H1 (cell line): ENCODE results near the gene CBFA2T2. TPM values are rescaled to one million over a fixed set of nuclear protein-coding genes. Genes with fewer than 3 reads are reported as not detected.

Experiments used
- CTCF ChIA-PET: fragments of 300-600 bp; sonication (Branson Sonifier 250); formaldehyde crosslinking; loops from one replicate; lab custom pipeline; 2021; ENCODE audit not compliant: partially characterized antibody; lab: Charles Lee
- POLR2A ChIA-PET: fragments of 300-600 bp; sonication (Branson Sonifier 250); formaldehyde crosslinking; loops from one replicate; lab custom pipeline; 2021; ENCODE audit warnings: inconsistent platforms; ENCODE audit not compliant: partially characterized antibody; lab: Charles Lee
- DNase-seq, 2 experiments: peaks; one replicate each; pipeline versions ENCODE4 v3.0.0 to v3.0.0-alpha.2; 2010 to 2022; ENCODE audit warnings: low spot score in 2 of 2, low read depth in 1 of 2, mixed read lengths in 1 of 2
- FAIRE-seq: peaks from 2 replicates; lab custom pipeline; 2011; peaks lifted over from hg19 to GRCh38; lab: Jason Lieb, UNC
- H2AFZ ChIP-seq: 2 replicates; pipeline ENCODE4 v1.8.1; 2012; ENCODE audit warnings: low read length, inconsistent platforms
- H2AK5ac ChIP-seq: 2 replicates; pipeline ENCODE4 v1.6.1; 2013; ENCODE audit warnings: low read depth, low read length
- H2BK120ac ChIP-seq: replicated peaks from 2 replicates; pipeline ENCODE3; 2013; ENCODE audit warnings: low read depth, low read length, inconsistent platforms
- H2BK12ac ChIP-seq: 2 replicates; pipeline ENCODE4 v1.6.1; 2013; ENCODE audit warnings: low read depth, low read length
- H2BK15ac ChIP-seq: 2 replicates; pipeline ENCODE4 v1.6.1; 2013; ENCODE audit warnings: low read length
- H2BK20ac ChIP-seq: 2 replicates; pipeline ENCODE4 v1.6.1; 2013; ENCODE audit warnings: low read length
- H2BK5ac ChIP-seq: 2 replicates; pipeline ENCODE4 v1.6.1; 2013; ENCODE audit warnings: low read depth, low read length
- H3K14ac ChIP-seq: 2 replicates; pipeline ENCODE4 v1.6.1; 2013; ENCODE audit warnings: inconsistent platforms; ENCODE audit not compliant: insufficient read length
- H3K18ac ChIP-seq: 2 replicates; pipeline ENCODE4 v1.6.1; 2013; ENCODE audit warnings: low read length; ENCODE audit errors: extremely low read depth
- H3K23ac ChIP-seq: 2 replicates; pipeline ENCODE4 v1.6.1; 2013; ENCODE audit warnings: inconsistent platforms; ENCODE audit not compliant: insufficient read length
- H3K23me2 ChIP-seq: 2 replicates; pipeline ENCODE4 v1.6.1; 2013; ENCODE audit warnings: low read depth, low read length
- H3K27ac ChIP-seq: 2 replicates; pipeline ENCODE4 v1.6.1; 2011; ENCODE audit warnings: low read depth, low read length, inconsistent platforms
- H3K27me3 ChIP-seq, 4 experiments: replicated peaks in 1 of 4; 1 replicate in 1 of 4; 2 replicates in 3 of 4; pipeline versions ENCODE4 v1.6.1 to v1.8.1; 2011 to 2013; ENCODE audit warnings: low read length in 3 of 4, mild to moderate bottlenecking in 3 of 4, inconsistent platforms in 2 of 4, mixed read lengths in 2 of 4, moderate library complexity in 1 of 4; ENCODE audit not compliant: control insufficient read depth in 3 of 4, insufficient read depth in 3 of 4; ENCODE audit errors: extremely low read depth in 1 of 4
- H3K36me3 ChIP-seq, 4 experiments: 2 replicates each; pipeline versions ENCODE4 v1.6.1 to v1.8.1; 2011 to 2013; ENCODE audit warnings: mild to moderate bottlenecking in 4 of 4, low read length in 3 of 4, moderate library complexity in 2 of 4, control low read depth in 1 of 4, inconsistent platforms in 1 of 4; ENCODE audit not compliant: insufficient read depth in 4 of 4, control insufficient read depth in 2 of 4
- H3K4ac ChIP-seq: replicated peaks from 2 replicates; pipeline ENCODE3; 2013; ENCODE audit warnings: low read length, low read depth, mixed read lengths, inconsistent platforms; ENCODE audit not compliant: insufficient read length
- H3K4me1 ChIP-seq, 4 experiments: replicated peaks in 1 of 4; 1 replicate in 1 of 4; 2 replicates in 3 of 4; pipeline versions ENCODE4 v1.6.1 to v1.8.1; 2011 to 2013; ENCODE audit warnings: low read length in 3 of 4, inconsistent platforms in 2 of 4, mixed read lengths in 1 of 4; ENCODE audit not compliant: insufficient read depth in 4 of 4, control insufficient read depth in 3 of 4
- H3K4me2 ChIP-seq, 2 experiments: 2 replicates each; pipeline versions ENCODE4 v1.6.1 to v1.8.1; 2011 to 2013; ENCODE audit warnings: low read depth in 2 of 2, low read length in 2 of 2, control low read depth in 1 of 2, inconsistent platforms in 1 of 2, mild to moderate bottlenecking in 1 of 2; ENCODE audit not compliant: insufficient read depth in 1 of 2
- H3K4me3 ChIP-seq, 4 experiments: fragments of 200-600, 300-600 bp in 1 of 4; sonication (generic), shearing (Covaris generic), sonication (Bioruptor Twin) in 1 of 4; 2 replicates each; pipeline versions ENCODE4 v1.5.1 to v1.8.1; 2011 to 2016; ENCODE audit warnings: low read length in 4 of 4, low read depth in 3 of 4, control low read depth in 2 of 4, inconsistent platforms in 2 of 4, mild to moderate bottlenecking in 2 of 4, mixed read lengths in 1 of 4, moderate library complexity in 1 of 4; ENCODE audit not compliant: insufficient read depth in 2 of 4; ENCODE audit errors: extremely low read depth in 1 of 4
- H3K56ac ChIP-seq: replicated peaks from 2 replicates; pipeline ENCODE3; 2013; ENCODE audit warnings: low read depth, mild to moderate bottlenecking, mixed read lengths, low read length, inconsistent platforms; ENCODE audit not compliant: insufficient read length
- H3K79me1 ChIP-seq: 2 replicates; pipeline ENCODE4 v1.6.1; 2013; ENCODE audit warnings: low read depth, low read length, control low read depth
- H3K79me2 ChIP-seq, 2 experiments: 2 replicates each; pipeline versions ENCODE4 v1.6.1 to v1.8.1; 2012 to 2013; ENCODE audit warnings: low read length in 2 of 2, mild to moderate bottlenecking in 2 of 2, inconsistent platforms in 1 of 2; ENCODE audit not compliant: insufficient read depth in 2 of 2, control insufficient read depth in 1 of 2
- H3K9ac ChIP-seq, 4 experiments: replicated peaks in 1 of 4; 1 replicate in 1 of 4; 2 replicates in 3 of 4; pipeline versions ENCODE4 v1.6.1 to v1.8.1; 2011 to 2013; ENCODE audit warnings: low read depth in 3 of 4, low read length in 3 of 4, control low read depth in 2 of 4, mild to moderate bottlenecking in 2 of 4, moderate library complexity in 2 of 4, inconsistent platforms in 1 of 4; ENCODE audit errors: extremely low read depth in 1 of 4
- H3K9me3 ChIP-seq, 2 experiments: 2 replicates each; pipeline versions ENCODE4 v1.6.1 to v1.8.1; 2012 to 2013; ENCODE audit warnings: mild to moderate bottlenecking in 2 of 2, moderate library complexity in 2 of 2, control low read depth in 1 of 2, inconsistent platforms in 1 of 2, low read depth in 1 of 2, low read length in 1 of 2, mixed read lengths in 1 of 2; ENCODE audit not compliant: insufficient read depth in 2 of 2
- H4K20me1 ChIP-seq, 2 experiments: replicated peaks in 1 of 2; 2 replicates each; pipeline versions ENCODE3 to v1.8.1; 2011 to 2013; ENCODE audit warnings: inconsistent platforms in 2 of 2, low read length in 2 of 2, mild to moderate bottlenecking in 1 of 2; ENCODE audit not compliant: insufficient read depth in 2 of 2, control insufficient read depth in 1 of 2
- H4K5ac ChIP-seq: 2 replicates; pipeline ENCODE4 v1.6.1; 2013; ENCODE audit warnings: low read length, low read depth, mixed read lengths, inconsistent platforms; ENCODE audit not compliant: insufficient read length
- H4K8ac ChIP-seq: 2 replicates; pipeline ENCODE4 v1.8.0; 2013; ENCODE audit warnings: mild to moderate bottlenecking, moderate library complexity, low read length, inconsistent platforms; ENCODE audit not compliant: insufficient read depth; ENCODE audit errors: extremely low read depth
- H4K91ac ChIP-seq: replicated peaks from 2 replicates; pipeline ENCODE3; 2013; ENCODE audit warnings: low read length, mixed read lengths, inconsistent platforms; ENCODE audit not compliant: insufficient read length
- EGR1 ChIP-seq: IDR thresholded peaks from 2 replicates; pipeline ENCODE4 v1.6.1; 2011; ENCODE audit warnings: low read depth, low read length, borderline replicate concordance
- EP300 ChIP-seq, 2 experiments: IDR thresholded peaks; 1 replicate in 1 of 2; 2 replicates in 1 of 2; pipeline ENCODE4 v1.6.1; 2011 to 2012; ENCODE audit warnings: low read depth in 2 of 2, low read length in 2 of 2, mild to moderate bottlenecking in 2 of 2, borderline replicate concordance in 1 of 2, inconsistent platforms in 1 of 2, moderate library complexity in 1 of 2
- NANOG ChIP-seq: IDR thresholded peaks from 2 replicates; pipeline ENCODE4 v1.6.1; 2011; ENCODE audit warnings: low read length, low read depth, mild to moderate bottlenecking, inconsistent platforms; ENCODE audit not compliant: insufficient read depth, poor library complexity, severe bottlenecking
- PHF8 ChIP-seq: fragments of 200-600 bp; sonication (generic); conservative IDR thresholded peaks from 2 replicates; pipeline ENCODE4 v1.7.1; 2012; ENCODE audit warnings: low read depth, mild to moderate bottlenecking, inconsistent platforms, low read length, moderate library complexity
- POLR2A ChIP-seq, 2 experiments: IDR thresholded peaks; 1 replicate in 1 of 2; 2 replicates in 1 of 2; pipeline ENCODE4 v1.6.1; 2011; ENCODE audit warnings: low read depth in 2 of 2, low read length in 2 of 2, mild to moderate bottlenecking in 2 of 2; ENCODE audit errors: control extremely low read depth in 1 of 2
- TAF7 ChIP-seq: optimal IDR thresholded peaks from 2 replicates; pipeline ENCODE3; 2011; ENCODE audit warnings: low read depth, mild to moderate bottlenecking, inconsistent platforms, low read length, moderate library complexity, borderline replicate concordance
- YY1 ChIP-seq: IDR thresholded peaks from 2 replicates; pipeline ENCODE4 v1.6.1; 2011; ENCODE audit warnings: low read depth, mild to moderate bottlenecking, low read length
- WGBS, 2 experiments: shearing (Covaris generic) in 1 of 2; methylation state at CpG; one replicate each; pipeline versions ENCODE4 v1.1.6 to v1.1.7; 2013 to 2015; ENCODE audit warnings: low lambda C conversion rate in 2 of 2, mixed read lengths in 2 of 2, inconsistent platforms in 1 of 2, low coverage in 1 of 2, missing lambda C conversion rate in 1 of 2; ENCODE audit not compliant: insufficient replicate concordance in 2 of 2, insufficient coverage in 1 of 2, insufficient read length in 1 of 2; ENCODE audit errors: extremely low coverage in 1 of 2, missing lambda C conversion rate in 1 of 2; 5-methylcytosine and 5-hydroxymethylcytosine counted together
- polyA plus RNA-seq, 7 experiments: library from polyadenylated mRNA; depleted of rRNA in 3 of 7; stranded (reverse) in 5 of 7; unstranded in 2 of 7; fragments of >200 nt in 5 of 7; fragments of 200-250 nt in 2 of 7; gene quantifications; 1 replicate in 5 of 7; 2 replicates in 1 of 7; 4 replicates in 1 of 7; pipeline versions ENCODE4 v1.2.1 to v1.2.3, GENCODE V29; 2011 to 2013; ENCODE audit warnings: missing spikeins in 2 of 7, mixed read lengths in 2 of 7
- total RNA-seq: library from RNA; stranded (reverse); fragmentation: NEBNext Ultra II Directional; extraction: Animal tissue kit (Norgen Biotek cat#: 25700); gene quantifications from 2 replicates; pipeline ENCODE4 v1.2.1, GENCODE V29; 2021
- TF ChIP-seq, protein P1 (sequence below): IDR thresholded peaks from 2 replicates; pipeline ENCODE4 v1.6.1; 2012; ENCODE audit warnings: low read length, inconsistent platforms

CBFA2T2 gene
- total and polyA plus RNA-seq, 2 of the 8 experiments (the other 6 are each of a cell fraction or from before 2014, with no cell fraction given), result 11.6 to 12.9 TPM

- peaks cover 4 to 20% (median 7%) of the 10 kb centered on the region in 4 experiments for H3K4me1 ChIP-seq
- H2AK5ac ChIP-seq, result no peak overlapping the region
- H4K20me1 ChIP-seq, result peaks cover 19 to 58% of the 10 kb centered on the region in 2 experiments
- ChIA-PET CTCF (interaction anchor here (0.6 to 2.1 kb wide), 5 partner anchors 9 to 16 kb away, joined by 3 to 14 read pairs (median 3); partner anchors contain the start of gene ACTL10), POLR2A (interaction anchor here (1.2 to 14.0 kb wide), 4 partner anchors 10 to 40 kb away, joined by 4 to 245 read pairs (median 4); partner anchors contain the start of genes ACTL10, C20orf144, NECAB3 and PXMP4)
- no peak overlapping the region for H2AFZ ChIP-seq
- no peak overlapping the region for H3K56ac ChIP-seq
- no peak overlapping the region for H2BK20ac ChIP-seq
- no peak overlapping the region for H2BK15ac ChIP-seq
- WGBS, 2 experiments, result 91% methylated on average over 20 of the region's 20 CpGs; no CpG with 5 or more reads in 1 of the 2 experiments
- no peaks in the 10 kb centered on the region for H3K9me3 ChIP-seq
- H3K79me1 ChIP-seq, result peaks cover 15% of the 10 kb centered on the region
- H3K4ac ChIP-seq, result no peak overlapping the region
- H3K23ac ChIP-seq, result no peak overlapping the region
- H3K14ac ChIP-seq, result no peak overlapping the region
- H3K18ac ChIP-seq, result no peak overlapping the region
- H3K27me3 ChIP-seq, result no peaks in the 10 kb centered on the region
- FAIRE-seq, result no peak
- no peak overlapping the region for H2BK120ac ChIP-seq
- H3K4me3 ChIP-seq, result no peak overlapping the region
- peaks cover 4% of the 10 kb centered on the region; the same call in 1 of the 2 replicates for H3K23me2 ChIP-seq
- H2BK12ac ChIP-seq, result no peak overlapping the region
- no peak overlapping the region for H3K27ac ChIP-seq
- H3K9ac ChIP-seq, result no peak overlapping the region
- no peak overlapping the region; the same call in 1 of the 2 replicates for H4K8ac ChIP-seq
- no peak for DNase-seq
- H4K5ac ChIP-seq, result no peak overlapping the region
- H4K91ac ChIP-seq, result no peak overlapping the region
- H3K79me2 ChIP-seq, result peaks cover 0 to 44% of the 10 kb centered on the region in 2 experiments; a peak in 3 of 4 replicates
- no peak for TF ChIP-seq PHF8
- peak in 1 of 2 experiments; percentile 14; a peak in 1 of 3 replicates for TF ChIP-seq POLR2A (IDR thresholded peaks at IDR 0.05; ENCODE audit: control extremely low read depth in 1 of 2, low read depth in 2 of 2, low read length in 2 of 2)
- TF ChIP-seq TAF7, result no peak
- TF ChIP-seq EP300 (IDR thresholded peaks at IDR 0.05; ENCODE audit: borderline replicate concordance in 1 of 2, low read depth in 2 of 2, low read length in 2 of 2), result no peak
- TF ChIP-seq, protein P1, sequence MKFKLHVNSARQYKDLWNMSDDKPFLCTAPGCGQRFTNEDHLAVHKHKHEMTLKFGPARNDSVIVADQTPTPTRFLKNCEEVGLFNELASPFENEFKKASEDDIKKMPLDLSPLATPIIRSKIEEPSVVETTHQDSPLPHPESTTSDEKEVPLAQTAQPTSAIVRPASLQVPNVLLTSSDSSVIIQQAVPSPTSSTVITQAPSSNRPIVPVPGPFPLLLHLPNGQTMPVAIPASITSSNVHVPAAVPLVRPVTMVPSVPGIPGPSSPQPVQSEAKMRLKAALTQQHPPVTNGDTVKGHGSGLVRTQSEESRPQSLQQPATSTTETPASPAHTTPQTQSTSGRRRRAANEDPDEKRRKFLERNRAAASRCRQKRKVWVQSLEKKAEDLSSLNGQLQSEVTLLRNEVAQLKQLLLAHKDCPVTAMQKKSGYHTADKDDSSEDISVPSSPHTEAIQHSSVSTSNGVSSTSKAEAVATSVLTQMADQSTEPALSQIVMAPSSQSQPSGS, result no peak
- no peak for TF ChIP-seq EGR1
- no peak for TF ChIP-seq YY1
- TF ChIP-seq NANOG, result no peak
- H2BK5ac ChIP-seq, result no peak overlapping the region
- H3K4me2 ChIP-seq, result no peak overlapping the region
- H3K36me3 ChIP-seq, result peaks cover 19 to 38% (median 33%) of the 10 kb centered on the region in 4 experiments; a peak in 7 of 8 replicates
Measured at GRCh38 chr20:33679758-33680485, 190.0 kb downstream of the CBFA2T2 start.
